DMS114 treated with DMSO at 0.1 percent for 48 hours (cell line): ENCODE measurements around the gene SPRR5.
A peak's percentile ranks its signal among the peaks of the same experiment; 100 is the strongest.

ENCODE experiments used
- DNase-seq: peaks from one replicate; lab custom pipeline; 2025; ENCODE audit not compliant: unreplicated experiment; lab: John Stamatoyannopoulos, UW

The SPRR5 gene, protein sequence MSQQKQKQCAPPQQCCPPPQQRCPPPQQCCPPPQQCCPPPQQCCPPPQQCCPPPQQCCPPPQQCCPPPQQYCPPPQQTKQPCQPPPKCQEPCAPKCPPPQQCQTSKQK

DNA sequence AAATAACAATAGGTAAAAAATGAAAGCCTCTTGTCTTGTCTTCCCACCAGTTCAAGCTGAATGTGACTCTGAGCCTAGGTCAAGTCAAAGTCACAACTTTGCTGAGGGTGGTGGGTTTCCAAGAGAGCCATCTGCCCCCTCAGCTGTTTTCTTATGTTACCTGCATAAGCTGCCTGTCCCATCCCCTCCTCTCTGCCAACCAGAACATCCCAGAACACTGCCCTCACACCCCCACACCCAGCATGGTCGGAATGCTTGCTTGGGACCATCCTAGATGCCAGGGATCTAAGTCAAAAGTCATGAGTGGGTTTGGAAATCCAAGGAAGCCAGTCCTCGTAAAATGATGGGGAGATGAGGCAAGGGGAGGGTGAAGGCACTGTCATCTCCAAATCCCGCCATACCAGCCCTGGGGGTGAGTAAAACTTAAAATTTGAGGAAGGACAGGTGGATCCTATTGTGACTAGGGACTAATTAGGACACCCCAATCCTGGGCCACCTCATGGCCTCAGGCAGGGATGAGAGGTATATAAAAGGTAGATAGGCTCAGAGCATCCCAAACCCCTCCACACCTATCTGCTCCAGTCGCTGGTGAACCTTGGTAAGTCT is at the start of gene SPRR5:
SPRR5 (plus strand) TSS at position 556 of the 606 bp plus-strand sequence. CDS start 1,349 bp downstream, outside the sequence.
- no peak for DNase-seq

DNA sequence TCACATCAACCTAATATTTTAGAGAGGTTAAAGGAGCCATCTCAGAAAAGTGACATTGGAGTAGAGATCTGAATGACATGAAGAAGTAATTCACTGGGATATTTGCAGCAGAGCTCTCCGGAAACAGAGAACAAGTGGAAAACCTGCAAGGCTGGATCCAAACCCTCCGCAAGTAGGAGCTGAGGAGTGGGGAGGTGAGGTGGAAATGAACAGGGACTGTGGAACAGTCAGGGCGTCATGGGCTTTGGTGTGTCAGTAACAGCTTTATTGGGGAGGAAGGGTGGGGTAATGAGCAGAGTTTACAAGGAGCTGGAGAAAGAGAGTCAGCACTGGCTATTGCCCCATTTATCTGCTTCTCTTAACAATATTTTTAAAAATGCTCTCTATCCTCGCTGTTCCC is 48.0 kb upstream of the SPRR5 start:
- no peak for DNase-seq

DNA sequence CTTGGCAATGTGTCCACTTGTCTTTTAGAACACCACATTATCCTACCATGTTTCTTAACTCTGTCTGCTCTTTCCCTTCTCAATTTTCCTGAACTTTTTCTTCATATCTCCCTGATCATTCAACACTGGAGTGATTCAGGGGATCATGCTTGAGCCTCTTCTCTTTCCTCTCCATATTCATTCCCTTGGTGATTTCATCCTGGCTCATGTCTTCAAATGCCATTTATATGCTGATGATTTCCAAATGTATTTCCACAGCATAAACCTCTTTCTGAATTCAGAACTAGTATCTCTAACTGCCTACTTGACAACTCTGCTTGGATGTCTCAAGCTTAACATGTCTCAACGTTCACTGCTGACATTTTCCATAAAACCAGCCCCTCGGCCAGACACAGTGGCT is 47.1 kb upstream of the SPRR5 start:
- no peak for DNase-seq

DNA sequence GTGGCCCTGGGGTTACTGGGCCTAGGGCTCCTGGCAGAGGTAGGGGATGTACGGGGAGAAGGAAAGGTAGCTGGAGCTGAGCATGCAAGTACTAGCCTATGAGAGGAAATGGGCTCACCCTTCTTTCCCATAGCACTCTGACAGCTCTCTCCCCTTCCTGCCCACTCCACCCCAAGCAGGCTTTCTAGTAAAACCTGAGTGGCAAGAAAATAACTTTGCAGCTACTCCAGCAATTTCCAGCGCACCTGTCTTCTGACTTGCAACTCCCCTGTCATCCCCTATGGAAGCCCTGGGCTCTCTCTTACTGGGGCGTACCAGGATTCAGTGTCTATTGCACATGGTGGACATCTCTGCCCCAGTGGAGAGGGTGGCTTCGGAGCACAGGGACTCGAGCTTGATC is 45.4 kb upstream of the SPRR5 start:
- no peak for DNase-seq

DNA sequence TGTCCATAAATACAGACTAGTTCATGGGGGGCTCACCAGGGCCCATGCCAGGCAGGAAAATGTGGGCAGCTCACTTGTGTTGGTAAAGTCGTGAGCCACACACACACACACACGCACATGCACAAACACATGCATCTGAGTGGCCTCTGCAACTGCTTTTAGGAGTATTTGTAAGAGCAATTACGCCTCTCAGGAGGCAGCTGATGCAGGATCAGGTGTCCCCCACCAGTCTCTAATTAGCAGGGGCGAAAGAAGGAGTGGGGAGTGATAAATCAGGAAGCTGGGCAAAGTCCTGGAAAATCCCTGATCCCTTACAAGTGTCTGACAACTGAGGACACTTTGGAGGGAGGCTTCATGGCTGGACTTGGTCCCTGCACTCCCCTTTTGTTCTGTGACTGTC is 44.4 kb upstream of the SPRR5 start:
- no peak for DNase-seq

DNA sequence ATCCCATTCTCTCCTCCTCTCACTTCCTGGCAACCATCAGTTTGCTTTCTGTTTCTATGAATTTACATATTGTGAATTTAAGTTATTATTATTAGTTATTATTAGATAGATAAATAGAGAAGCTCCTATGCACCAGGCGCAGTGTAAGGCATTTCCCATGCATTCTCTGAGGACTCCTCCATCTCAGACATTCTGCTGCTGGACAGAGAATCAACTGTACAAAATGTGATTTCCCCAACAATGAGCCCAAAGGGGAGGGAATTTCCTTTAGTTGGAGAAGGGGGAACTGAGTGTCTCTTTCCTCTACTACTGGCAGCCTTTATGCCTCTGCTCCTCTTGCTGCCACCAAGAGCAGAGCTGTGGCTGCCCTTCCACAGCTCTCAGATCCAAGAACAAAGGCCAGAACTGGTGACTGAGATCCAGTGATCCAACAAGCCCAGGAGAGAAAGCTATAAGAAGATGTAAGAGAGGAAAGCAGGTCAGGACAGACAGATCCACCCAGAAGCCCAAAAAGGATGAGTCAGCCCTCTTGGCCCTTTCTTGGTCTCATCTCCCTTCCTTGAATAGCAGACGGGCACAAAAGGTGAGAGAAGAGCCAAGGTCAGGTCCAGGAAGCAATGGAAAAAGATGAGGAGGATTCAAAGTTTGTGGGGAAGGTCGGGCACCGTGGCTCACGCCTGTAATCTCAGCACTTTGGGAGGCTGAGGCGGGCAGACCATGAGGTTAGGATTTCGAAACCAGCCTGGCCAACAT is 42.1 kb upstream of the SPRR5 start:
- no peak for DNase-seq

DNA sequence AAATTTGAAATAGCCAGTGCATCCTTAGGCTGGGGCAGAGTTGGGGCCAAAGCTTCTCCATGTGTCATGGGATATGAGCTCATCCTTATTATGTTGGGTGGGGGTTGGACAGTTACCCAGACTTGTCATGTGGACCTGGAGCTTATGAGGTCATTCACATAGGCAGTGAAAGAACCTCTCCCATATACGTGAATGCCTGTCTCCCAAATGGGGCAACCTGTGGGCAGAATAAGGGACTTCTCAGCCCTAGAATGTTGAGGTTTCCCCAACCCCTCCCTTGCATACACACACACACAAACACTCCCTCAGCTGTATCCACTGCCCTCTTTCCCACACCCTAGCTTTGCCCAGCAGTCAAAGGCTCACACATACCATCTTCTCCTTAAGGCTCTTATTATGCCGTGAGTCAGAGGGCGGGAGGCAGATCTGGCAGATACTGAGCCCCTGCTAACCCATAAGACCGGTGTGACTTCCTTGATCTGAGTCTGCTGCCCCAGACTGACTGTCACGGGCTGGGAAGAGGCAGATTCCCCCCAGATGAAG is 40.9 kb upstream of the SPRR5 start:
- DNase-seq: no peak

DNA sequence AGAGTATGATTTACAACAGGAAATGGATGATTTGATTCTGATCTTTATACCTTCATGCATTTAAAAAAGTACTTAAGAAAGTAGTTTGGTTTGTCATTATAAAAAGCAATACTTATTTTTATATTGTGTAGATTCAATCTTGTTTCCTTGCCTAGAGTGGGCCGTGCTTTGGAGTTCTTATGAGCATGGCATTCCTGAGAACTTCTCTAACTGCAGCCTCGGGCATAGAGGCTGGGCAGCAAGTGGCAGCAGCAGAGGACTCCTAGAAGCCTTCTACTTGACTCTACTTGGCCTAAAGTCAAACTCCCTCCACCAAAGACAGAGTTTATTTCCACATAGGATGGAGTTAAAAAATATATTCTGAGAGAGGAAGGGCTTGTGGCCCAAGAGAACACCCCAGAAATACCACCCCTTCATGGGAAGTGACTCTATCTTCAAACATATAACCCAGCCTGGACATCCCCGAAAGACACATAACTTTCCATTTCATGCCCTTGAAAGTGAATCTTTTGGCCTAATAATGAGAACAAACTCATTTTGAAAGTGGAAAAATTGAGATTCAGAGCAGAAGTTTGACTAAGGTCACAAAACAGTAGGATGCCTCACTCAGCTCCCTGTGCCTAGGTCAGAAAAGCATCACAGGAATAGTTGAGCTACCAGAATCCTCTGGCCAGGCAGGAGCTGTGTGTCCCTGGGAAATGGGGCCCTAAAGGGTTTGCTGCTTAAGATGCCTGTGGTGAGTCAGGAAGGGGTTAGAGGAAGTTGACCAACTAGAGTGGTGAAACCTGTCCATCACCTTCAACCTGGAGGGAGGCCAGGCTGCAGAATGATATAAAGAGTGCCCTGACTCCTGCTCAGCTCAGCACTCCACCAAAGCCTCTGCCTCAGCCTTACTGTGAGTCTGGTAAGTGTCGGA is 39.1 kb upstream of the SPRR5 start, which contains the start of gene IVL:
IVL (plus strand) TSS at position 861 of the 916 bp plus-strand sequence. CDS start 1,252 bp downstream, outside the sequence.
- no peak for DNase-seq

DNA sequence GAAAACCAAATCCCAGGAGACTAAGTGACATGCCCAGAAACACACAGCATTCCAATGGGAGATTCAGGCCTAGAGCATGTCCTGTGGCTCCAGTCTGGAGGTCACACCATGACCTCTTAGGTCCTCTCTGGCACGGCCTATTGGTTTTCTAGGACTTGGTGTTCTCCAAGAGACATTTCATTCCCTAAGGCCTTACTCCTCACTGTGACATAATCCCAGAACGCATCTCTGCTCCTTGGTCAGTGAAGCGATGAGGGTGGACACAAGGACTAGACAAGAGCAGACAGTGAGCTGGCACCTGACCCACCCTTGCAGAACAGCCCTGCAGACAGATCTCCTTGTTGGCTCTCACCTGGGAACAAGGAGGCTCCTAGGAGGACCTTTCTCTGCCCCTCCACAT is 37.8 kb upstream of the SPRR5 start:
- DNase-seq: no peak

DNA sequence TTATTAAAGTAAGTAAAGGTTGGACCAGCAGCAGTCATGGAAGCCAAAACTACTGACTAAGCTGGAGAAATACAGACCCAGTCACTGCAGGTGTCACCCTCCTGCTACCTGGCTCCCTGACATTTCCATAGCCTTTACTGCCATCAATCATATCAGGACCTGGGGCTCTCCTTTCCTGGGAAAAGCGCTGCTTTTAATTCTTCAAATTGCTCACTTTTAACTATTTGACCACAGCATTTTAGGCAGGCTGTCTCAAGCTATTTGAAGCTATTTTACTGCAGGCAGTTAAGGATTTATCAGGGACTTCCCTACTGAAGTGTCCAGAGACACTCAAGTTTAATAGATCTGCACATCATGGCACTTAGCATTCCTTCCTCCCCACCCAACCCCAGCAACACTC is 34.5 kb upstream of the SPRR5 start:
- no peak for DNase-seq

DNA sequence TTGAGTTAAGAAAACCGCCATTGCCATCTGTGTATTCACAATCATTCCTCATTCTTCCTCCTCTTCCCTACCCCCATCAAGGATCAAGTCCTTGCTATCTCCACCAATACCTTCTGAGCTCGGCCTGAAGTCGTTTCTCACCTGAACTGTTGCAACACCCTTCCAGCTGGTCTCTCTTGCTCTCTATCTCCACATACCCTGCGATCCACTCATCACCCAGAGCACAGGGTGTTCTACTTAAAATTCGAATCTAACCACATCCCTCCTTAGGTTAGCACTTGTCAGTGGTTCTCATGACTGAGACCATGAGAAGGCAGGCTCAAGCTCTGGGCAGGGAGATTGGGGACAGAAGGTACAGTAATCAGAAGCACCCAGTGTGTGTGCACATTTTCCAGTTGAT is 34.1 kb upstream of the SPRR5 start:
- DNase-seq: no peak

DNA sequence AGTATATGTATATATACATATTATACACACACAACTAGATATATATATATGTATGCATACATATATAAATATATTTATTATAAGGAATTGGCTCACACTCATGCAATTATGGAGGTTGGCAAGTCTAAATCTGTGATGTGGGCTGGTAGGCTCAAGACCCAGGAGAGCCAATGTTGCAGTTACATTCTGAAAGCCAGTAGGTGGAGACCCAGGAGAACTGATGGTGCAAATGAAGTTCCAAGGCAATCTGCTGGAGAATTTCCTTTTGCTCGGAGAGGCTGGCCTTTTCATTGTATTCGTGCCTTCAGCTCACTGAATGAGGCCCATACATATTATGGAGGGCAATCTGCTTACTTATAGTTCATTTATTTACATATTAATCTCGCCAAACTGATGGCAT is 29.2 kb upstream of the SPRR5 start:
- DNase-seq: peak; percentile 81

DNA sequence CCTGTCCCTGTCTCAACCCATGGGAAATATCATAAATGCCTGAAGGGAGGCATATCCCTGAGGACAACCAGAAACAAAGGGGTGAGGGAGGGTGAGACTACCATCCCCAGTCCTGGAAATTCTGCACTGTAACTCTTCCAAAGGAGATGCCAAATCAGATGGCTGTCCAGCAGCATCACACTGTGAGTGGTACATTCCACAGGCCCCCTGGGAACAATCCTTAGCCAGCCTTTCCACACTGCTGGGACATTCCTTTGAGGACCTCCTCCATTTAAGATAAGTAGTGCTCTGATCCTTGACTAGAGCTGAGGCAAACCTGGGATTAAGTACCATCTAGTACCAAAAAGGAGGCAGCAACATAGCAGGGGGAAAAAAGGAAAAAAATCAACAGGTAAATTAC is 27.9 kb upstream of the SPRR5 start:
- no peak for DNase-seq

DNA sequence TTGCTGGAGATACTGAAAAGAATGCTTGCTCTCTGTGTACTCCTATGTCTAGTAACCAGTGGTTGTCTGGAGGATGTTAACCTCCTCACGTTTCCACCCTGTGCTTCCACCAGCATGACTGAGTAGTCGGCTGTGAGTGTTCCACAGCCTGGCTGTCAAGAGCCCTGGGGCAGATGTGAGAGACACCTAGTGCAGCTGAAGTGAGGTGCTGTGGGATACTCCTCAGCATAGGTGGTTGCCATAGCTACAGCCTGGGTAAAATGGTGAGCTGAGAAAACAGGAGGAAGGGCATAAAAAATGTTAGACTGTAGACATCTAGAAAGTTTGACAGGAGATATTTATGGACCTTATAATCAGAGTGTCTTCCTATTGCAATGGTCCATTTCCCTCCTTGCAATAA is 22.8 kb upstream of the SPRR5 start:
- DNase-seq: no peak

DNA sequence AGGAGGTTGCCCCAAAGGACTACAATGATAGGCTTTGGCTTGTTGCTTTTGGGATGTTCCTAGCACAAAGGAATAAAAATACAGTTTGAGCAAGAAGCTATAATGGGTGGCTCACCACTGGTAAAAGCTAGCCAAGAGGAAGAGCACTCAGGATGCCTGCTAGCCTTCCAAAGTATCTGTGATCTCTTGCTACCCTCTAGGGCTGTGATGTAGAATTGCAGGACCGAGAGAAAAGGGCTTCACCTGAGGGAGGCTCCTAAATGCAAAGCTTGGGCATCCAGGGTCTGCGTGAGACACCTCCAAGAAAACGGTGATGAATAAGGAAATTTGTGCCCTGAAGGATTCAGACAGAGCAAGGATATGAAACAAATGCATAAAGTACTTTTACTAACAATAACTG is 20.9 kb upstream of the SPRR5 start:
- DNase-seq: no peak

DNA sequence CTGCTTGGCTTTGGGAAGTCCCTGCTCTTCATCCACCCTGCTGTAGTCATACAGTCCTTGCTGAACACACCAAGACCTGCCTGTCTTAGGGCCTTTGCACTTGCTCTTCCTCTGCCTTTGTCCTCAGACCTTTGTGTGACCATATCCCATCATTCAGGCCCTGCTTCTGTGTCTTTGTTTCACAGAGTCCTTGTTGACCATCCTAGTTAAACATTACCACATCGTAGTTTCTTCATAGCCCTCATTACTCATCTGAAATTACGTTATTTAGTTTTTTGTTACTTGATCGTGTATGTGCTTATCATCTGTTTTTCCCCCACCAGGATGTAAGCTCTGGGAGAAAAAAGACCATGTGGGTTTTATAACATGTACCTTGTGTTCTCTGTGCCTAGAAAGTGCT is 18.3 kb upstream of the SPRR5 start:
- no peak for DNase-seq

DNA sequence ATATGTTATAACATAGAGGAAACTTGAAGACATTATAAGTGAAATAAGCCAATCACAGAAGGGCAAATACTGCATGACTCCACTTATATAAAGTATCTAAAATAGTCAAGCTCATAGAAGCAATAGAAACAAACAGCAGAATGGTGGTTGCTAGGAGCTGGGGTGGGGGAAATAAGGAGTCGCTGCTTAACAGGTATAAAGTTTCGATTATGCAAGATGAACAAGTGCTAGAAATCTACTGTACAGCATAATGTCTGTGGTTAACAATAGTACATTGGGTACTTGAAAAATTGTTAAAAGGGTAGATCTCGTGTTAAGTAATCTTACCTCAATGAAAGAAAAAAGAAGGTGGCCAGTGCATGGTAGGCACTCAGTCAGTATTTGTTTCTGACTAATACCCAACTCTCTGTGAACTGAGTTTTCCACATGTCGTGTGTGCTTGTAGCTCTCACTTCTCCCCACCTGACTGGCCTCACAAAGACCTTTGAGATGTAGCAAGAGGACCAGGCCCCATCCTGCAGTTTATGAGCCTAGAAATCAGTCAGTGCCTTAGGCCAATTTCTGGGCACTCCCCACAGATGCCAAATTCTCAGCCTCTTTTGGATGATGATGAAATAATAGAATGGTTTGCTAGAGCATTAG is 14.7 kb upstream of the SPRR5 start:
- no peak for DNase-seq

DNA sequence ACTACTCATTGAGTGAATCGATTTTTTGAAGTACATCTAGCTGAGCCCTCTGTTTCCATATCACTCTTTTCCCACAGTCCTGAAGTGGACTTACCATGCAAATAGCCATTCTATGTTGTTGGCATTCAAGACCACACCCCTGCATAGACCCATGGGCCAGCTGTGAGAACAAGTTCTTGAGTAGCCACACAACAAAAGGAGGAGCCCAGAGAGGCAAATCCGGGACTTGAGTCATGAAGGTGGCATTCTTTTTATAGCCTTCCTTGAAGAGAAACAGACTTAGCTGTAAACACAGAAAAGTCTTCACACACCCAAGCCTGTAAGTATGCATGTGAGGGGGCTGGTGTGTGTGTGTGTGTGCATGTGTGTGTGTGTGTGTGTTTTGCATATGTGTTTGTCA is 13.8 kb upstream of the SPRR5 start:
- no peak for DNase-seq

DNA sequence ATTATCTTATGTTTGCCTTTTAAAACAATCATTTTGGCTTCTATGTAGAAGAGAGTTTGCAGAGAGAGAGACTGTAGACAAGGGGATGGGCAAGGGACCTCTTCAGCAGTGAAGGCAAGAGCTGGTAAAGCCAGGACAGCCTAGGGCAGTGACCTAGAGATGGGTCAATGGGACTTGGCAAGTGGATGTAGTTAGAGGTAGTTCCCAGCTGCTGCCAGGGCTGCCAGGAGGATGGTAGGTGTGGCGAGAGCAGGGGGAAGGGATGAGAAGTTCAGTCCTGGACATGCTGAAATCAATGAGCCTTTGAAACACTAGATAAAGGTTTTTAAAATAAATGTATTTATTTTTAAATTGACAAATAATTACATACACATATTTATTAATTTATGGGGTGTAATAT is 6.4 kb upstream of the SPRR5 start:
- no peak for DNase-seq

DNA sequence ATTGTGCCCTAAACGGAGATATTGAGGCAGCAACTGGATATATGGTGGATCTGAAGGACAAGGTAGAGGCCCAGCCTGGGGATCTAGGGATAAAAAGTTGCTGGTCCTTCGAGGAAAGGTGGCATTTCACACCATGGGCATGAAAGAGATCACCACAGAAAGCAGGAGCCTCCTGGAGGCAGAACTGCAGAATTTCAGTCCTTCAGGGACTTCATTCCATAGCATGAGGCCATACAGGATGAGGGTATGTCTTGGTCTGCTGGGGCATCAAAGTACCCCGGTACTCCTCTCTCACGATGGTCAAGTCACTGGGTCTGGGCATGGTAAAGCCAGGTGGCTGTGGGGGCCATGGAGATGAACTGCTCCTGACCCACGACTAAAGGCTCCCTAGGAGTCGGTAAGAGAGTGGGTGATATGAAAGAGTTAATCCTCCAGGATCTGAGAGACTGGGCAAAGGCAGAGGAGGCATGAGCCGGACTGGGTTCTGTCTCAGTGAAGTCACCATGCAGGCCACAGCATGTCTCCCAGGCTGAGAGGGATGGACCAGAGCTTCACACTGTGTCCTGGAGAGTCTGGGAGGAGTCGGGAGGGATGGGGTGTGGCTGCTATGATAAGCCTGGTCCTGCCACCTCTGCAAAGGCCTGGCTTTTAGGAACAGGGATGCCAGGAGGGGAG is 5.8 kb upstream of the SPRR5 start:
- no peak for DNase-seq
